HEK293T (cell line): Measurements from ENCODE around the gene MAP2K1.

ENCODE experiments used
- CTCF ChIA-PET: fragments of 350-600 bp; formaldehyde crosslinking; extraction: SDS; loops from one replicate; lab custom pipeline; 2021; ENCODE audit warnings: antibody characterized with exemption, inconsistent platforms; lab: Yijun Ruan, JAX
- POLR2A ChIA-PET: fragments of 350-600 bp; formaldehyde crosslinking; extraction: SDS; loops from one replicate; lab custom pipeline; 2020; ENCODE audit warnings: antibody characterized with exemption, inconsistent platforms; lab: Yijun Ruan, JAX
- DNase-seq: peaks from one replicate; pipeline ENCODE4 v3.0.0; 2012; ENCODE audit warnings: mixed read lengths; ENCODE audit errors: extremely low spot score
- ARNT ChIP-seq: fragments of 450-650 bp; IDR thresholded peaks from 2 replicates; pipeline ENCODE4 v1.6.1; 2017; ENCODE audit warnings: mild to moderate bottlenecking
- BHLHE40 ChIP-seq: fragments of 450-650 bp; IDR thresholded peaks from 2 replicates; pipeline ENCODE4 v1.6.1; 2016; ENCODE audit warnings: mild to moderate bottlenecking, moderate library complexity, borderline replicate concordance
- CTBP1 ChIP-seq: fragments of 450-650 bp; IDR thresholded peaks from 2 replicates; pipeline ENCODE4 v1.6.1; 2016; ENCODE audit warnings: borderline replicate concordance
- ELF4 ChIP-seq: fragments of 450-650 bp; IDR thresholded peaks from 2 replicates; pipeline ENCODE4 v1.6.1; 2017; ENCODE audit warnings: antibody characterized with exemption
- FOXA1 ChIP-seq: fragments of 450-650 bp; IDR thresholded peaks from 2 replicates; pipeline ENCODE4 v1.6.1; 2016; ENCODE audit warnings: mild to moderate bottlenecking
- FOXK2 ChIP-seq: fragments of 450-650 bp; IDR thresholded peaks from 2 replicates; pipeline ENCODE4 v1.6.1; 2016; ENCODE audit warnings: mild to moderate bottlenecking
- FOXM1 ChIP-seq: fragments of 450-650 bp; IDR thresholded peaks from 2 replicates; pipeline ENCODE4 v1.6.1; 2017; ENCODE audit warnings: mild to moderate bottlenecking, borderline replicate concordance
- HDGF ChIP-seq: fragments of 450-650 bp; IDR thresholded peaks from 2 replicates; pipeline ENCODE4 v1.6.1; 2017; ENCODE audit warnings: antibody characterized with exemption, borderline replicate concordance
- L3MBTL2 ChIP-seq: fragments of 450-650 bp; conservative IDR thresholded peaks from 2 replicates; pipeline ENCODE4 v1.6.1; 2016; ENCODE audit warnings: mild to moderate bottlenecking
- LEF1 ChIP-seq: fragments of 450-650 bp; IDR thresholded peaks from 2 replicates; pipeline ENCODE4 v1.6.1; 2017; ENCODE audit warnings: mild to moderate bottlenecking, borderline replicate concordance
- NFRKB ChIP-seq: fragments of 450-650 bp; IDR thresholded peaks from 2 replicates; pipeline ENCODE4 v1.6.1; 2016; ENCODE audit warnings: mild to moderate bottlenecking, moderate library complexity
- SP1 ChIP-seq: fragments of 450-650 bp; IDR thresholded peaks from 2 replicates; pipeline ENCODE4 v1.6.1; 2017
- SUZ12 ChIP-seq: fragments of 450-650 bp; IDR thresholded peaks from 2 replicates; pipeline ENCODE4 v1.6.1; 2016; ENCODE audit warnings: mild to moderate bottlenecking
- TARDBP ChIP-seq: fragments of 450-650 bp; IDR thresholded peaks from 2 replicates; pipeline ENCODE4 v1.6.1; 2016
- ZNF384 ChIP-seq: fragments of 450-650 bp; IDR thresholded peaks from 2 replicates; pipeline ENCODE4 v1.6.1; 2016
- TF ChIP-seq, protein P1 (sequence below): fragments of 450-650 bp; IDR thresholded peaks from 2 replicates; pipeline ENCODE4 v1.6.1; 2016

The MAP2K1 gene

DNA sequence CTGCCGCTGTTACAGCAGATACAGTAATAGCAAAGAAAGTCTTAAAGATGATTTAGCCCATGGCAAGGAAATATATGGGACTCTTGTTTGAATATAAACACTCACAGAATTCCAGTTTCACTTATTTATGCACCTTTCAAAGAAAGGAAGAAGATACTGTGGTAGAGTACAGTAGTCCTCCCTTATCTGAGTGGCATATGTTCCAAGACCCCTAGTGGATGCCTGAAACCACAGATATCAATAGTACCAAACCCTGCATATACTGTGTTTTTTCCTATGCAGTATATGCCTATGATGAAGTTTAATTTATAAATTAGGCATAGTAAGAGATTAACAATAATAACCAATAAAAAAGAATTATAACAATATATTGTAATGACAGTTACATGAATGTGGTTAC is 8.2 kb downstream of the MAP2K1 start:
- no peak for DNase-seq
- TF ChIP-seq, protein P1, sequence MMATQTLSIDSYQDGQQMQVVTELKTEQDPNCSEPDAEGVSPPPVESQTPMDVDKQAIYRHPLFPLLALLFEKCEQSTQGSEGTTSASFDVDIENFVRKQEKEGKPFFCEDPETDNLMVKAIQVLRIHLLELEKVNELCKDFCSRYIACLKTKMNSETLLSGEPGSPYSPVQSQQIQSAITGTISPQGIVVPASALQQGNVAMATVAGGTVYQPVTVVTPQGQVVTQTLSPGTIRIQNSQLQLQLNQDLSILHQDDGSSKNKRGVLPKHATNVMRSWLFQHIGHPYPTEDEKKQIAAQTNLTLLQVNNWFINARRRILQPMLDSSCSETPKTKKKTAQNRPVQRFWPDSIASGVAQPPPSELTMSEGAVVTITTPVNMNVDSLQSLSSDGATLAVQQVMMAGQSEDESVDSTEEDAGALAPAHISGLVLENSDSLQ, result peak; percentile 22; the same call in 1 of the 2 replicates
- no peak for TF ChIP-seq ELF4
- POLR2A ChIA-PET, result no interaction called here
- CTCF ChIA-PET, result interaction anchor here (0.6 kb wide), 1 partner anchor 26 kb away, joined by 4 read pairs; no protein-coding TSS in a partner anchor

GRCh38 chr15:66399276-66399675 is 12.6 kb downstream of the MAP2K1 start:
- TF ChIP-seq SUZ12 (no peak), CTBP1 (no peak), LEF1 (no peak), L3MBTL2 (no peak), ZNF384 (no peak), BHLHE40 (no peak), FOXM1 (no peak), TARDBP (no peak), FOXA1 (no peak), FOXK2 (no peak)
- TF ChIP-seq, protein P1, result no peak
- ChIA-PET POLR2A (interaction anchor here (1.6 kb wide), 1 partner anchor 12 kb away, joined by 4 read pairs; no protein-coding TSS in a partner anchor), CTCF (no interaction called here)
- DNase-seq, result no peak

- ChIA-PET CTCF (no interaction called here), POLR2A (interaction anchor here (1.1 to 1.8 kb wide), 3 partner anchors 13 to 99 kb away, joined by 3 to 7 read pairs (median 4); no protein-coding TSS in a partner anchor)
- DNase-seq, result no peak
- TF ChIP-seq FOXA1 (no peak), FOXM1 (no peak), L3MBTL2 (no peak)
These were observed 13.7 kb downstream of the MAP2K1 start for GRCh38 chr15:66400351-66400774.

DNA sequence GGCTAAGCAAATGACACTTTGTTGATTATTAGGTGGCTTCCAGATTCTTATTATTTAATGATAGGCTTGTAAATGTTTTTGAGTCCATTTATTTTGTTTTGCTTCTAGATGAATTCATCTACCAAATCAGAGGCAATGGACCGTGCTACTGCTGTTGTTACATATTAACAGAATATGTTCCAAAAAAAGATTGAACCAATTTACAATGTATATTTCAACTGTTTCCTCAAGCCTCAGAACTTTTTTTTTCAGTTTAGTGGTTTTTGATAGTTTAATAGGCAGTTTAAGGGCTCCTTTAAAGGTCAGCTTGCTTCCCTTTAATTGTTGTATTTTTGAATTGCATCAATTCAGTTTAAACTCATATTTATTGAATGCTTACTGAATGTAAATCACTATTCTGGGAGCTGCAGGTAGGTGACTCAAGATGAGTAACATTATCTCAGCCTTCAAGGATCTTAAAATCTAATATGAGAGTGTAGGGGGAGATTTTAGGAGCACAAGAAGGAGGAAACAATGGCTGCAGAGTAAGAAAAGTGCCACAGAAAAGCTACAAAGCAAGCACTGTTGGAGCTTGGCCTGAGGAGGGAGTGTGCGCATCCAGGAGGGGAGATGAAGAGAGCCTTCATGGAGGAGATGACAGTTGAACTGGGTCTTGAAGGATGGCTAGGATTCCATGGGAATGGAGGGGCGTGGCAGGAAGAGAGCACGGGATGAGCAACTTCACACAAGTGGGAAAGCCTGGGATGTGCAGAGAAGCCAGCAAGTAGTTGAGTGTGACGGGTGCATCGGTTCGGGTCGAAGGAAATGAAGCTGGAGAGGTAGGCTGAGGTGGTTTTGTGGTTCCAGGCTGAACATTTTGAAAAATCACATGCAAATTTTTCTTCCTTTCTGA is 14.7 kb downstream of the MAP2K1 start:
- CTCF ChIA-PET, result interaction anchor here (0.9 to 1.4 kb wide), 2 partner anchors 10 to 96 kb away, joined by 3 to 5 read pairs; partner anchors contain the start of gene SNAPC5
- no peak for DNase-seq
- POLR2A ChIA-PET, result interaction anchor here (0.9 to 1.8 kb wide), 4 partner anchors 14 to 98 kb away, joined by 3 to 7 read pairs (median 4); no protein-coding TSS in a partner anchor
- TF ChIP-seq, protein P1, result no peak
- no peak for TF ChIP-seq ELF4
- no peak for TF ChIP-seq HDGF
- no peak for TF ChIP-seq NFRKB
- TF ChIP-seq ZNF384, result no peak
- TF ChIP-seq TARDBP, result no peak
- TF ChIP-seq SUZ12, result no peak
- TF ChIP-seq FOXA1, result no peak
- no peak for TF ChIP-seq FOXM1
- TF ChIP-seq BHLHE40, result no peak
- TF ChIP-seq ARNT, result no peak
- no peak for TF ChIP-seq SP1
- TF ChIP-seq L3MBTL2, result no peak
- TF ChIP-seq LEF1, result no peak
- TF ChIP-seq CTBP1, result no peak

- POLR2A ChIA-PET, result interaction anchor here (3.0 kb wide), 1 partner anchor 16 kb away, joined by 15 read pairs; the partner anchor contains the start of gene MAP2K1
- TF ChIP-seq FOXK2, result no peak
- no peak for TF ChIP-seq HDGF
- TF ChIP-seq, protein P1, result no peak
- DNase-seq, result no peak
- CTCF ChIA-PET, result interaction anchor here (1.4 to 2.3 kb wide), 2 partner anchors 9 to 16 kb away, joined by 5 to 8 read pairs; partner anchors contain the start of gene MAP2K1
These were observed 16.1 kb downstream of the MAP2K1 start for GRCh38 chr15:66402761-66403284.

DNA sequence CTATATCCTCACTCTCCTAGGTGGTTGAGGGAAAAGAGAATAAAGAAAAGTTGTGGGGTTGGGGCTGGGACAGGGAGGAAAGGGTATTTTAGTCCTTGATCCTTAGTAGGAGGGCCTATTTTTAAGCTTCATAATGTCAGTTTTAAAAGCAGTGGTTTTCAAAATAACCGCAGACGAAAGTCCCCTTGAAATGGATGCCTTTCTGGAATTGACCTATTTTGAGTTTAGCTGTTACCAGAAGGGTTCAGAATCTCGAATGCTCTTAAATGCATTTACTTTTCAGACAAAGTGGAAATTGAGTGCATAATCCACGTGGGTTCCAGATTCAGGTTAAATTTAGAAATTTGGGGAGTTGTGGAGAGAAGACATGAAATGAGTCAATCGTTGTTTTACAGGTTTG is 16.6 kb downstream of the MAP2K1 start:
- POLR2A ChIA-PET, result interaction anchor here (3.0 kb wide), 1 partner anchor 16 kb away, joined by 15 read pairs; the partner anchor contains the start of gene MAP2K1

More for the DNA sequence above, 16.6 kb downstream of the MAP2K1 start:
- no peak for DNase-seq
- CTCF ChIA-PET, result interaction anchor here (1.0 to 2.3 kb wide), 2 partner anchors 9 to 17 kb away, joined by 3 to 8 read pairs; partner anchors contain the start of gene MAP2K1
- no peak for TF ChIP-seq TARDBP
- no peak for TF ChIP-seq ELF4
- no peak for TF ChIP-seq BHLHE40
- TF ChIP-seq FOXM1, result no peak
- TF ChIP-seq SUZ12, result no peak
- no peak for TF ChIP-seq NFRKB
